ENCODE measurements around the gene LPP. TPM values are rescaled to one million over a fixed set of nuclear protein-coding genes. Genes with fewer than 3 reads are reported as not detected.

The LPP gene
- total RNA-seq, 4 donors from 2014 or later: 183 to 293 (median 242) TPM

GRCh38 chr3:188690064-188690463, 536.1 kb downstream of the LPP start:
- H3K36me3 ChIP-seq: no peaks in the 10 kb centered on the region
- H3K27me3 ChIP-seq: no peaks in the 10 kb centered on the region
- no peak overlapping the region for H3K4me3 ChIP-seq
- 95 to 96% methylated on average over 5 of the region's 5 CpGs for WGBS, 2 donors
- H3K27ac ChIP-seq: no peak overlapping the region
- peaks cover 0 to 20% (median 10%) of the 10 kb centered on the region in 4 donors for H3K4me1 ChIP-seq
- TF ChIP-seq EP300 (IDR thresholded peaks at IDR 0.05) (no peak), CTCF (IDR thresholded peaks at IDR 0.05) (no peak), POLR2A (IDR thresholded peaks at IDR 0.05) (no peak)
- DNase-seq (ENCODE audit: low spot score in 2 of 2): no peak
- no peaks in the 10 kb centered on the region for H3K9me3 ChIP-seq

- DNase-seq (ENCODE audit: low spot score in 2 of 2): no peak
- Histone ChIP-seq H3K27ac (no peak overlapping the region), H3K27me3 (no peaks in the 10 kb centered on the region), H3K36me3 (no peaks in the 10 kb centered on the region), H3K4me1 (peaks cover 0 to 20% (median 10%) of the 10 kb centered on the region in 4 donors), H3K9me3 (no peaks in the 10 kb centered on the region), H3K4me3 (no peak overlapping the region)
- whole genome bisulfite sequencing, 2 donors: 96 to 97% methylated on average over 1 of the region's 1 CpG
- no peak for TF ChIP-seq POLR2A (IDR thresholded peaks at IDR 0.05)
- no peak for TF ChIP-seq EP300 (IDR thresholded peaks at IDR 0.05)
- no peak for TF ChIP-seq CTCF (IDR thresholded peaks at IDR 0.05)
Measured at GRCh38 chr3:188691004-188691403, 537.0 kb downstream of the LPP start.

- no peak overlapping the region for H3K4me3 ChIP-seq
- no peak overlapping the region for H3K27ac ChIP-seq
- H3K36me3 ChIP-seq: no peaks in the 10 kb centered on the region
- DNase-seq (ENCODE audit: low spot score in 2 of 2): no peak
- peaks cover 0 to 20% (median 10%) of the 10 kb centered on the region in 4 donors for H3K4me1 ChIP-seq
- H3K9me3 ChIP-seq: no peaks in the 10 kb centered on the region
- 67 to 85% methylated on average over 1 of the region's 1 CpG for WGBS, 2 donors
- H3K27me3 ChIP-seq: no peaks in the 10 kb centered on the region
- TF ChIP-seq POLR2A (IDR thresholded peaks at IDR 0.05): no peak
- no peak for TF ChIP-seq EP300 (IDR thresholded peaks at IDR 0.05)
- no peak for TF ChIP-seq CTCF (IDR thresholded peaks at IDR 0.05)
Measured at GRCh38 chr3:188691665-188692064, 537.7 kb downstream of the LPP start.

GRCh38 chr3:188692700-188693099, 538.7 kb downstream of the LPP start:
- Histone ChIP-seq H3K4me3 (no peak overlapping the region), H3K4me1 (peaks cover 0 to 20% (median 10%) of the 10 kb centered on the region in 4 donors), H3K27ac (no peak overlapping the region), H3K36me3 (no peaks in the 10 kb centered on the region), H3K27me3 (no peaks in the 10 kb centered on the region), H3K9me3 (no peaks in the 10 kb centered on the region)
- DNase-seq (ENCODE audit: low spot score in 2 of 2): no peak
- 67 to 71% methylated on average over 2 of the region's 2 CpGs for WGBS, 2 donors
- TF ChIP-seq CTCF (IDR thresholded peaks at IDR 0.05) (no peak), EP300 (IDR thresholded peaks at IDR 0.05) (no peak), POLR2A (IDR thresholded peaks at IDR 0.05) (no peak)

- Histone ChIP-seq H3K27me3 (no peaks in the 10 kb centered on the region), H3K36me3 (no peaks in the 10 kb centered on the region), H3K9me3 (no peaks in the 10 kb centered on the region), H3K27ac (peak overlapping the region in 1 of 4 donors; percentile 26), H3K4me1 (peaks cover 0 to 16% (median 8%) of the 10 kb centered on the region in 4 donors), H3K4me3 (no peak overlapping the region)
- TF ChIP-seq EP300 (IDR thresholded peaks at IDR 0.05) (no peak), POLR2A (IDR thresholded peaks at IDR 0.05) (no peak), CTCF (IDR thresholded peaks at IDR 0.05) (no peak)
- no peak for DNase-seq (ENCODE audit: low spot score in 2 of 2)
- WGBS, 2 donors: 49 to 76% methylated on average over 7 of the region's 7 CpGs
Measured at GRCh38 chr3:188693435-188693834, 539.5 kb downstream of the LPP start.

Data from tibial nerve (tissue), 4 donors.